Endothelial cell of umbilical vein (primary cell): ENCODE measurements around the gene SLC6A6. TPM values are rescaled to one million over a fixed set of nuclear protein-coding genes. Genes with fewer than 3 reads are reported as not detected.

Experiments used
- BruUV-seq: library from RNA; stranded (reverse); fragments of 400-500 nt; replicated peaks from 2 replicates; lab custom pipeline; 2021; lab: Mats Ljungman, UMichigan
- CTCF ChIA-PET: fragments of 300-600, 350-600 bp; sonication (Branson Sonifier 250); formaldehyde crosslinking; loops from one replicate; lab custom pipeline; 2021; ENCODE audit warnings: antibody characterized with exemption, inconsistent platforms; lab: Charles Lee
- POLR2A ChIA-PET: fragments of 300-600, 350-600 bp; sonication (Branson Sonifier 250); formaldehyde crosslinking; loops from one replicate; lab custom pipeline; 2021; ENCODE audit warnings: antibody characterized with exemption, inconsistent platforms; lab: Charles Lee
- DNase-seq: peaks from one replicate; pipeline ENCODE4 v3.0.0-alpha.2; 2011; ENCODE audit warnings: low read depth, low spot score
- FAIRE-seq: peaks from 2 replicates; lab custom pipeline; 2011; peaks lifted over from hg19 to GRCh38; lab: Jason Lieb, UNC
- H2AFZ ChIP-seq: 2 replicates; pipeline ENCODE4 v1.6.0; 2012; ENCODE audit warnings: low read depth, low read length, control low read depth, inconsistent platforms
- H3K27ac ChIP-seq: 2 replicates; pipeline ENCODE4 v1.5.1; 2011; ENCODE audit warnings: low read depth, mild to moderate bottlenecking, control low read depth, low read length, moderate library complexity; ENCODE audit not compliant: insufficient read depth
- H3K27me3 ChIP-seq, 2 experiments: 2 replicates each; pipeline versions ENCODE4 v1.6.0 to v1.6.1; 2011; ENCODE audit warnings: low read length in 2 of 2, mixed read lengths in 1 of 2; ENCODE audit not compliant: control insufficient read depth in 2 of 2, insufficient read depth in 2 of 2
- H3K36me3 ChIP-seq, 2 experiments: 2 replicates in 1 of 2; 3 replicates in 1 of 2; pipeline ENCODE4 v1.5.1; 2011; ENCODE audit warnings: low read length in 2 of 2, mild to moderate bottlenecking in 1 of 2, moderate library complexity in 1 of 2; ENCODE audit not compliant: control insufficient read depth in 2 of 2, insufficient read depth in 2 of 2; ENCODE audit errors: extremely low read depth in 1 of 2
- H3K4me1 ChIP-seq: 3 replicates; pipeline ENCODE4 v1.5.1; 2011; ENCODE audit warnings: mild to moderate bottlenecking, low read length; ENCODE audit not compliant: control insufficient read depth, insufficient read depth; ENCODE audit errors: extremely low read depth
- H3K4me2 ChIP-seq: 2 replicates; pipeline ENCODE4 v1.6.1; 2011; ENCODE audit warnings: low read length, control low read depth, mixed read lengths; ENCODE audit not compliant: insufficient read depth
- H3K4me3 ChIP-seq, 3 experiments: fragments of 200-600 bp in 1 of 3; sonication (generic), shearing (Covaris generic) in 1 of 3; replicated peaks in 1 of 3; 2 replicates each; pipeline ENCODE4 v1.5.1; 2011 to 2016; ENCODE audit warnings: control low read depth in 3 of 3, low read length in 3 of 3, mild to moderate bottlenecking in 2 of 3, inconsistent platforms in 1 of 3, low read depth in 1 of 3, moderate library complexity in 1 of 3; ENCODE audit not compliant: insufficient read depth in 1 of 3
- H3K79me2 ChIP-seq: 2 replicates; pipeline ENCODE4 v1.6.0; 2012; ENCODE audit warnings: low read length, inconsistent platforms; ENCODE audit not compliant: control insufficient read depth, insufficient read depth
- H3K9ac ChIP-seq: replicated peaks from 2 replicates; pipeline ENCODE3; 2011; ENCODE audit warnings: low read length, control low read depth; ENCODE audit not compliant: insufficient read depth; ENCODE audit errors: extremely low read depth
- H3K9me1 ChIP-seq: replicated peaks from 3 replicates; pipeline ENCODE4 v1.6.0; 2011; ENCODE audit warnings: mild to moderate bottlenecking, low read length; ENCODE audit not compliant: control insufficient read depth, insufficient read depth; ENCODE audit errors: extremely low read depth
- H3K9me3 ChIP-seq: replicated peaks from 2 replicates; pipeline ENCODE4 v1.5.1; 2012; ENCODE audit warnings: low read length, inconsistent platforms; ENCODE audit not compliant: control insufficient read depth, insufficient read depth
- H4K20me1 ChIP-seq: replicated peaks from 2 replicates; pipeline ENCODE3; 2011; ENCODE audit warnings: mild to moderate bottlenecking, low read length; ENCODE audit not compliant: control insufficient read depth, insufficient read depth; ENCODE audit errors: extremely low read depth
- EZH2 ChIP-seq: IDR thresholded peaks from 2 replicates; pipeline ENCODE4 v1.6.1; 2012; ENCODE audit warnings: borderline replicate concordance, low read depth, mild to moderate bottlenecking, moderate library complexity, low read length, inconsistent platforms; ENCODE audit not compliant: severe bottlenecking
- FOS ChIP-seq: IDR thresholded peaks from 2 replicates; pipeline ENCODE4 v1.6.1; 2011; ENCODE audit warnings: mild to moderate bottlenecking, low read length, moderate library complexity, borderline replicate concordance; ENCODE audit not compliant: insufficient read depth
- GATA2 ChIP-seq: IDR thresholded peaks from 2 replicates; pipeline ENCODE4 v1.7.0; 2011; ENCODE audit warnings: low read depth, mild to moderate bottlenecking, moderate library complexity, mixed read lengths, low read length; ENCODE audit not compliant: insufficient read length, insufficient read depth
- JUN ChIP-seq: IDR thresholded peaks from 2 replicates; pipeline ENCODE4 v1.6.1; 2011; ENCODE audit warnings: borderline replicate concordance, low read depth; ENCODE audit not compliant: insufficient read length, insufficient read depth
- MYC ChIP-seq: IDR thresholded peaks from one replicate; pipeline ENCODE4 v1.6.1; 2011; ENCODE audit warnings: mild to moderate bottlenecking, low read depth, low read length
- POLR2A ChIP-seq: IDR thresholded peaks from 2 replicates; pipeline ENCODE4 v1.6.1; 2012; ENCODE audit warnings: low read depth, mild to moderate bottlenecking, control low read depth, low read length
- POLR2AphosphoS5 ChIP-seq: IDR thresholded peaks from 2 replicates; pipeline ENCODE4 v1.6.1; 2012; ENCODE audit warnings: low read depth, mild to moderate bottlenecking, control low read depth, low read length, moderate library complexity; ENCODE audit not compliant: insufficient read depth
- dilution Hi-C: fragments of 300-500 bp; cut with MboI; formaldehyde crosslinking; loops from one replicate; pipeline ENCODE4 v1.15.0; 2019; ENCODE audit warnings: low sequenced_read_pairs; ENCODE audit not compliant: extremely low pct_ligation_motif_present
- intact Hi-C: fragments of 100-400 bp; cut with micrococcal nuclease; formaldehyde crosslinking; loops from one replicate; pipeline ENCODE4 v1.10.0; 2022
- polyA plus RNA-seq, 4 experiments: library from polyadenylated mRNA; depleted of rRNA in 3 of 4; stranded (reverse) in 3 of 4; unstranded in 1 of 4; fragments of >200 nt; gene quantifications; 2 replicates each; pipeline versions ENCODE4 v1.2.1 to v1.2.3, GENCODE V29; 2011 to 2012; ENCODE audit warnings: missing spikeins in 1 of 4
- total RNA-seq: library from RNA; stranded (reverse); gene quantifications from 2 replicates; pipeline ENCODE4 v1.2.3, GENCODE V29; 2021
- TF ChIP-seq, protein P1 (sequence below): IDR thresholded peaks from 2 replicates; pipeline ENCODE4 v1.6.1; 2011; ENCODE audit not compliant: insufficient read depth, insufficient read length
- TF ChIP-seq, protein P2 (sequence below), 2 donors: IDR thresholded peaks; 1 replicate in 1 of 2; 2 replicates in 1 of 2; pipeline ENCODE4 v1.5.1; 2011; ENCODE audit warnings: low read length in 2 of 2, mild to moderate bottlenecking in 2 of 2, moderate library complexity in 2 of 2, control low read depth in 1 of 2, inconsistent platforms in 1 of 2, low read depth in 1 of 2; ENCODE audit not compliant: insufficient read depth in 1 of 2; ENCODE audit errors: extremely low read depth in 1 of 2

Gene SLC6A6
- total and polyA plus RNA-seq, 2 donors (not counting 3 experiments of a cell fraction or from before 2014, with no cell fraction given) = 25.7 to 38.0 TPM

DNA sequence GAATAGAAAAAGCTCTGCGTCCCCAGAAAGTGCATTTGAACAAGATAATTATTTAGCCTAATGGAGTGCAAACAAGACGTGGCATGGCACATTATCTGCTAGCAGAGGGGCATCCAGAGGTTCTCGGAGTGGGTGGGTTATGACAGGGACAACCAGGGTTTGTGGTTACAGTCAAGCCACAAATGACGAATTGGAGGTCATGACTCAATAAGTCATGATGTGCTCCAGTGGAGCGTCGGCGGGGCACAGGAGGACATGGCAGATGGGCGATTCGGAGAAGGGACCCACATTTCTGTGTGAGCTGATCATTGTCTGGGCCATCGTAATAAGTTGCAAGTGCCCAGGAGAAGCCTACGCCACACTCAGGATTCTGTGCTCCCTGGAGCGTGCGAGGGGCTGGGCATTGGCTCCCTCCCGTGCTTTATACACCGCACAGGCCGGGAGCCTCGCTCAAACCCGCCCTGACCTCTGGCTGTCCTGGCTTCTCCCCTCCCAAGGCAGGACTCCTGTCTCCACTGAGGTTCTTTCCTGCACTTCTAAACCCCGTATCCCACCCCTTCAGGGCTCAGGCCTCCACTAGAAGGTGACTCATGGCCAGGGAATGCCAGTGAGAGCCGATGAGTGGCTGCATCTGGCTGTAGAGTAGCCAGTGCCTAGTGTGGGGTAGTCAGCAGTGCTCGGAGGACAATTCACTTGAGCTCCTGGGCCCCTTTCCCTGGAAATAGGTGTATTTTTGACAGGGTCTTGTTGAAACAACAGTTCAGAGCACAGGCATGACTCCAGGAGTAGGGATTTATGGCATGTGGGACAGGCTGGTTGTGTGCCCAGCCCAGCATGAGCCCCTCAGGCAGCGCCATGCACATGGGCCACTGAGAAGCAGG, 70.3 kb downstream of the SLC6A6 start:
- Histone ChIP-seq H3K4me1 (peaks cover 18% of the 10 kb centered on the region), H3K27me3 (no peaks in the 10 kb centered on the region), H3K27ac (peak overlapping the region; percentile 53), H3K9me3 (no peaks in the 10 kb centered on the region), H4K20me1 (no peaks in the 10 kb centered on the region), H2AFZ (no peak overlapping the region), H3K9me1 (no peaks in the 10 kb centered on the region), H3K4me3 (no peak overlapping the region), H3K9ac (no peak overlapping the region), H3K36me3 (peaks cover 0 to 2% of the 10 kb centered on the region in 2 experiments), H3K79me2 (no peaks in the 10 kb centered on the region), H3K4me2 (peak overlapping the region; percentile 13)
- POLR2A ChIA-PET = no interaction called here
- DNase-seq (peak; percentile 79), FAIRE-seq (peak; percentile 99)
- CTCF ChIA-PET = interaction anchor here (1.3 to 1.7 kb wide), 2 partner anchors 70 to 269 kb away, joined by 4 to 12 read pairs; partner anchors contain the start of gene SLC6A6
- TF ChIP-seq MYC = no peak
- TF ChIP-seq POLR2A = no peak
- TF ChIP-seq FOS = peak; percentile 81
- no peak for TF ChIP-seq EZH2
- peak; percentile 67 for TF ChIP-seq JUN
- TF ChIP-seq, protein P1, sequence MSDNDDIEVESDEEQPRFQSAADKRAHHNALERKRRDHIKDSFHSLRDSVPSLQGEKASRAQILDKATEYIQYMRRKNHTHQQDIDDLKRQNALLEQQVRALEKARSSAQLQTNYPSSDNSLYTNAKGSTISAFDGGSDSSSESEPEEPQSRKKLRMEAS = no peak
- TF ChIP-seq POLR2AphosphoS5 = no peak
- TF ChIP-seq, protein P2, sequence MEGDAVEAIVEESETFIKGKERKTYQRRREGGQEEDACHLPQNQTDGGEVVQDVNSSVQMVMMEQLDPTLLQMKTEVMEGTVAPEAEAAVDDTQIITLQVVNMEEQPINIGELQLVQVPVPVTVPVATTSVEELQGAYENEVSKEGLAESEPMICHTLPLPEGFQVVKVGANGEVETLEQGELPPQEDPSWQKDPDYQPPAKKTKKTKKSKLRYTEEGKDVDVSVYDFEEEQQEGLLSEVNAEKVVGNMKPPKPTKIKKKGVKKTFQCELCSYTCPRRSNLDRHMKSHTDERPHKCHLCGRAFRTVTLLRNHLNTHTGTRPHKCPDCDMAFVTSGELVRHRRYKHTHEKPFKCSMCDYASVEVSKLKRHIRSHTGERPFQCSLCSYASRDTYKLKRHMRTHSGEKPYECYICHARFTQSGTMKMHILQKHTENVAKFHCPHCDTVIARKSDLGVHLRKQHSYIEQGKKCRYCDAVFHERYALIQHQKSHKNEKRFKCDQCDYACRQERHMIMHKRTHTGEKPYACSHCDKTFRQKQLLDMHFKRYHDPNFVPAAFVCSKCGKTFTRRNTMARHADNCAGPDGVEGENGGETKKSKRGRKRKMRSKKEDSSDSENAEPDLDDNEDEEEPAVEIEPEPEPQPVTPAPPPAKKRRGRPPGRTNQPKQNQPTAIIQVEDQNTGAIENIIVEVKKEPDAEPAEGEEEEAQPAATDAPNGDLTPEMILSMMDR (IDR thresholded peaks at IDR 0.05; ENCODE audit: extremely low read depth in 1 of 2, insufficient read depth in 1 of 2, low read depth in 1 of 2, low read length in 2 of 2) = no peak
- no peak for TF ChIP-seq GATA2
- intact Hi-C loops (loop anchor here (1.0 kb wide), 1 partner anchor 10 kb away; no protein-coding TSS in a partner anchor), dilution Hi-C loops (no loop called here)
- BruUV-seq = no TSS peak
